HG03457 (cell line): ENCODE data around the gene LAMA4.

Experiments
- ATAC-seq: cut with Tn5 transposase; IDR thresholded peaks from one replicate; pipeline ENCODE4 v1.9.1; 2021; ENCODE audit warnings: moderate number of reproducible peaks; ENCODE audit not compliant: unreplicated experiment

LAMA4 gene

DNA sequence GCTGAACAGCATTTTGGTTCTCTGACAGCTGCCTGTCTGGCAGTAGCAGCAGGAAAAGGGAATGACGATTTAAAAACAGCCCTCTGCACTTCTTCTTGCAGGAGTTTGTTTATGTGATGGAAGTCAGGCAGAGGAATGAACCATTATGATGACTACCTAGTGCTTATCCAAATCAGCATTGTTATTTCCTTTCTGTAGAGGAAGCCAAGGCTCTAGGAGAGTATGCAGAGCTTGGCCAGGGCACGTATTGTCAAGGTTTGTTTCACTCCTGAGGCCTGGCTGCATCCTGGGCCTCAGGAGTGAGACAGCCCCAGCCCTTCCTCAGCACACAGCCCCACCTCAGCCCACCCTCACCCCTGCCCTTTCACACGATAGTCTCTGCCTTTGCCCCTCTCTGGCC lies 98.5 kb downstream of the LAMA4 start:
- ATAC-seq = no peak

DNA sequence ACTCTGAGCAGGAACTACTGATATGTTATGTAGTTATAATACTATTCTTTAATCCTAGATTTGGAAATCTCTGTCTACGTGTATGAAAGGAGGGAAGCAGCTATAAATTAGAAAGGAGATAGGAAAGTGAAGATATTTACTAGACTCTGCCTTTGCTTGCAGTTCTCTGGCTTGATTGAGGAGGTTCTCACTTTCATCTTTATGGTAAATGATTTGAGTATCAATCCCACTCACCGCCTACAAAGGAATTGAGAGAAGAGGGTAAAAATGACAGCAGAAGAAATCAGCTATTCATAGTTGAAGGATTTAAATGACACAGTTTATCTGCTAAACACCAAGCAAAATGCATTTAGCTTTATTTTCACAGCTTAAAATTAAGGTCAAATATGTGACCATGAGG lies 99.7 kb downstream of the LAMA4 start:
- ATAC-seq = no peak

DNA sequence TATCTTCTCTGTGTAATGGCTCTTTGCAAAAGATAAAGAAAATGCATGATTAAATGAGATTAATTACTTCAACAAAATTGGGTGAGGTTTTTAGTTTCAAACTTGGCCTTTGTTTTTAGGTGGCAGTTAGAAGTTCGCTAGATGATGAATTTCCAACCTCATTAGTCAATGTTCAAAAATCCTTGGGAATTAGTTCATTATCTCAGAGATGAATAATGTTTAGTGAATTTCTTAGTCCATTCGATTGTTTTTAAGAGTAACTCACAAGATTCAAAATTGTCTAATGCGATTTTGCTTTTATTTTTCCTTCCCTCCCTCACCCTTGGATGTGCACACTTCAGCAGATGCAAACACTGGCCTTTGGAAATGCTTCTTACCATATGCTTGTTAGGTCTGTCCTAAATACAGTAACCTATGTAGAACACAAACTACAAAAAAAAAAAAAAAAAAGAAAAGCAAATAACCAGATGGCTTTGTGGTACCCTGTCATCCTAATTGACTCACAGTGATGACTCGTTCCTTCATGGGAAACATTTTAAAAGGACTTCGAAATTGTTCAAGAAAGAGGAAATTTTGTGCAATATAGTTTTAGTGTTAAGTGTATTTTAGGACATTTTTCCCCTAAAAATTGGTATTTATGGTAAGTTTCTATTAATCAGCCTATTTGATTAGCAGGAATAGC lies 100.3 kb downstream of the LAMA4 start:
- no peak for ATAC-seq

DNA sequence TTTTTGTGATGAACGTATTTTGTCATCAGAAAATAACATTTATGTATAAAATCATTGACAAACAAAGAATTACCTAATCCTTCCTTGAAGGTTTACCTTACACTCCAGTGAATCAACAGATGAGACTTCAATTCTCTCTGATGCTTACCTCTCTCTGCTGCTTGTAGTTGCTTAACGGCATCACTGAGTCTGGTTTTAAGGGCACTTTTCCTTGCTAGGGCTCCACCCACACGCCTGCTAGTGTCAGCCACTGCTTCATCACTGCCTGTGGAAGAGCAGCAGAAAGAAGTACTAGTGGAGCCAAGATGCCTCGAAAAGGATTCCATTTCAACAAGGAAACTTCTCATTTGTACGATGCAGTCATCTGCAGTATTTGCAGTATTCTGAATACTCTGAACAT lies 104.0 kb downstream of the LAMA4 start:
- no peak for ATAC-seq

DNA sequence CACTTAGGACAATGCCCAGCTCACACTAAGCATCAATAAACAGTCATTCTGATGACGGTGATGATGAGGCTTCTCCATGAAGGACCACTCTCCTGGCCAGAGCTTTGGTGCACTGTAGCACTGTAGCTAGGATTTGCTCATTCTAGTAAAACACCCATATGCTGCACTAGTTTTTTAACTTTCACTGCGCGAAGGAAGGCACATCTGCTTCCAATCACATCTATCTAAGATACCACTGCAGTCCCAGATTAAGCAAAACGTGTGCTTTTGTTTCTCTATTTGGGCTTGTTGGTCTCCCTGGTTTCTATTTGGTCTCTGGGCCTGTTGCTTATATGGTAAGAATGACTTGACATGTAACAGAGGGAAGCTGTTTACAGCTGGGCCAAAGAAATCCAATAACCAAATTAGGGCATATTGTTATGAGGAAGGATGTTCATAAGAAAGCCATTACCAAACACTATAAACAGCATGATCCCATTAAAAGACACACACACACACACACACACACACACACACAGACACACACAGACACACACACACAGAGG lies 104.6 kb downstream of the LAMA4 start:
- ATAC-seq = no peak

DNA sequence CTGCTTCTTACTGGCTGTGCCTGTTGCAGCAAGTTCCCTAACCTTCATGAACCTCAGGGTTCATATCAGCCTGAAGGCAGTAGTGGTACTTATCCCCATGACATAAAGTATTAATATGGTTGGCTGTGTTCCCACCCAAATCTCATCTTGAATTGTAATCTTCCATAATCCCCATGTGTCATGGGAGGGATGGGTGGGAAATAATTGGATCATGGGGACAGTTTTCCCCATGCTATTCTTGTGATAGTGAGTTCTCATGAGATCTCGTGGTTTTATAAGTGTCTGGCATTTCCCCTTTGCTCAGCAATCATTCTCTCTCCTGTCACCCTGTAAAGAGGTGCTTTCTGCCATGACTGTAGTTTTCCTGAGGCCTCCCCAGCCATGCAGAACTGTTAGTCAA lies 105.1 kb downstream of the LAMA4 start:
- no peak for ATAC-seq

DNA sequence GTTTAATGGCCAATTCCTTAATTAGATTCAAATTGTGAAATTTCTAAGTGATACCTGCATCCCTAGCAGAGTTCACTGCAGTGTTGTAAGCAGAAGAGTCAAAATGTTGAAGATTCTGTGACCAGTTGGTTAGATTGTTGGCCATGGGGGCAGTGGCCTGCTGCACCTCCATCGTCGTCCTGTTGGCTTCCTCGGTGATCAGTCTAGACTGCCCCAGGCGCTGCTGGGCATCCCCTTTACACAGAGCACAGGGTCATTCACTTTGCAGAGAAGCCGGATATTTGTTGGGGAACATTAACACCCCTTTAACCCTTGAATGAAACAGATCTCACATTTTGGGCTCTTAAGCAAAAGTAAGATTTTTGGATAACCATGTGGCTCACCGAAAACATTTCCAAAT lies 106.3 kb downstream of the LAMA4 start:
- no peak for ATAC-seq

DNA sequence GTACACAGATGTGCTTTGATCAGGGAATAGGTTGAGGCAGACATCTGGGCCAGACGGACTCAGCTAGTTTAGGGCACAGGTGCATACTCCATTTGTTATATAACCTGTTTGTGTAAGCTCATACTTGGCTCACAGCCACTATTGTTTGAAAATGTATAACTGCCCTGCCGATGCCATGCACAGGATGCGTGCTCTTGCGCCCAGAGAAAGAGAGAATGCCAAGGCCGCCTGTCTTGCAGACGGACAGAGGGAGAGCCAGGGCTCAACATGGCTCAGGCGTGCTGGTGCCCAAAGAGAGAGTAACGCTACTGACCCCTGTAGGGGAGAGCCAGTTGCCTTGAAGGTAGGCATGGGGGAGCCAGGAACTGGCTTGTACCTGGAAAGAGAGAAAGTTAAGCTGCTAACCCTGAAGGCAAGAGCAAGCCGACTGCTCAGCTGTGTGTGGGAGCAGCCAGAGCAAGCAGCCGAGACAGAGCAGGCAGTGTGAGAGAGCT lies 109.2 kb downstream of the LAMA4 start:
- ATAC-seq = no peak

DNA sequence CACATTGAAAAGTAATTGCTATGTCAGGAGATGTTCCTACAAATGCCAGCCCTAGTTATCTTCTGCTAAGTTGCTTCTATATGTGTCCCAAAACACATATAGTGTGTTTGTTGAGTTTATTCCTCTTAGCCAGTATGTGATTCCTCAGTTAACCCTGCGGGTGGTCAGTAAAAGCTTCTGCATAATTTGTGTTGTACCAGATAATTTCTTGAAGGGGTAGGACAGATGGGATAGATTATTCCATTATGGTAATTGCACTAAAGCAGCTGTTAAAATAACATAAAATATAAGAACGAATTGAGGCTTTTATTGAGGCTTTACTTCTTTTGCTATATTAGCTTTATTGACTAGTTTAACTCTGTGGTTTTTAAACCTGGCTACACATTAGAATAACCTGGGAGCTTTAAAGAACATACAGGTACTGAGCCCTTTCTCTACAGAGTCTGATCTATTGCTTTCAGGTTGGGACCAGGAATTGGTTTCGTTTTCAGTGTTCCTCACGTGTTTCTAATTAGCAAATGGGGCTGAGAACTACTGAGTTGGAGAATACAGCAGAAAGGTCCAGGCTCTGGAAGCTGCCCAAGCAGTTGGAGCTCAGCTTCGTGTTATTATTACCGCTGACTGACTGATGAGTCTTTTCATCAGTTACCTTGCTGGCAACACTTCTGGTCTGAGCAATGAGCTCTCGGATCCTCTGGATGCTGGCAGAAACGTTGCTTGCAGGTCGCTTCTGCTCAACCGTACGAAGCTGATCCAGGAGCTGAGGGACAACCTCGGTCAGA lies 110.0 kb downstream of the LAMA4 start:
- ATAC-seq = no peak

DNA sequence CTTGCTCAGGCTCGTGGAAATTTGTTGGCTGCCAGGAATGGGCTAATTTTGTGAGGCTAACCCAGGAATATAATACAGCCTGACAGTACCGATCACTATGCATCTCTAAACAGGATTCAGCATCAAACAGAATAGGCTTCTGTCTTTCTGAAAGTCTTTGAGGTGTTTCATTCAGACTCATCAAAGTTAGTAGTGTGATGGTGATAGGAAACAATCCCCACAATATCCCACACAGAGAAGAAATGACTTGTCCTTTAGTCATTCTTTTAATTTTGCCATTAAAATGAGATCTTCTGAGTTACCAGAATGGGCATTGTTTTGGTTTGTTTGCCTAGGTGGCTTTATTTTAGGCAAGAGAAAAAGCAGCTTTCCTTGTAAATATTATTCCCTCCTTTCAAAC lies 112.7 kb downstream of the LAMA4 start:
- no peak for ATAC-seq

DNA sequence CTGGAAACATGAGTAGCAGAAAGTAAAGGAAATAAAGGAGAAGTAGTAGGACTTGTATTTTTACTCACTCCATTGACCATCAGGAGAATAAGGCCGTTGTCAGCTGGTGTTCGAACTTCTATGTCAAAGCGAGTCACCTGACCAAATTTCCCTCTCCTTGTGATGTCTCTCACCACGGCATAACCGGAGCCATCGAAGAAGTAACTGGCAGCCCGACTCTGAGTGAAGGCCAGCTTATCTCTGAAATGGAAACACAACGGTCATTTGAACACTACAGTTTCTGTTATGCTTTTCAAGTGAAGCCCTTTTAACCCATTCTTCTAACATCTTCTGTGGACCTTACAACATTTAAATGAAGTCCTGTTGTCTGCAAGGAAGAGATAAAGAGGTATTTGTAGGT lies 115.3 kb downstream of the LAMA4 start:
- ATAC-seq = no peak

DNA sequence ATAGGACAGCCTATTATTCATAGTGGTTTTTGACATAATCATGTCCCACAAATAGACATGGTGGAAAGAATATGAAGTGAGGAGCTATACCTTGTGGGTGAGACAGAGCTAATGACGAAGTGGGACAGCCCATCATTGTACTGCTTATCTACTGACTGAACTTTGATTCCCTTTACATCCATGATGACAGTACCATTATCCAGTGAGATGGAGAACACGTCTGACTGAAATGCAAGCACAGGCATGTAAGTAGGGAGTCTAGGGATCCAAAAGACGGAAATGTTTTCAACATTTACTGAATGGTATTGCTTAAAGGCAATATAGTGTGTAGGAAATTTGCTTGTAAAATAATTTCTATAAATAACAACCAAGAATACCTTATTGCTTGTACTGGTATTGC lies 123.5 kb downstream of the LAMA4 start:
- no peak for ATAC-seq

DNA sequence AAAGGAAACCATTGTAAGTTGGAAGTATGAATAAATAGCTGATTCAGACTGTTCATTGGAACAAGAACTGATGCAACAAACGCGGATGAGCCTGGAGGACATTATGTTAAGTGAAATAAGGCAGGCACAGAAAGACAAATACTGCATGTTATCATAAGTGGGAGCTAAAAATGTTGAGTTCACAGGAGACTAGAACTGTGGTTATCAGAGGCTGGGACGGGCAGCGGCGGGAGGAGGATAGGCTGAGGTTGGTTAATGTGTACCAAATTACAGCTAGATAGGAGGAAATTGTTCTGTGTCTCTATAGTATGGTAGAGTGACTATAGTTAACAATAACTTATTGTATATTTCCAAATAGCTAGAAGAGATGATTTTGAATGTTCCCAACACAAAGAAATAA lies 126.2 kb downstream of the LAMA4 start:
- ATAC-seq = no peak

DNA sequence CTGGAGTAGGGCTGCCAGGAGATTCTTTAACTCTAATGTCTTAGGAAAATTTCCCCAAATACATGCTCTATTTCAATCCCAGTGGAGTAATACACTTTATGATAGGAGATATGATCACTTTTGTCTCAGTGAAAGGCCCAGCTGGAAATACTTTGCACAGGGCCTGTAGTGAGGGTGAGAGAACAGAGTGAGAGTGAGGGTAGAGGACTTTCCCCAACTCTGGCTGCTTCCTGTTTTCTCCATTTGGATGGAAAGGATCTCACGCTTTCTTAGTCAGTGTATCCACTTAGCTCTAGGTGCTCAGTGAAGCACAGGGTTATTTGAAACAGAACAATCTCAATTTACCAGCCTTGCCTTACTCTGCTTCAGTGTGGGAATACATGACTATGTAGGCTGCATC lies 130.4 kb downstream of the LAMA4 start:
- no peak for ATAC-seq

DNA sequence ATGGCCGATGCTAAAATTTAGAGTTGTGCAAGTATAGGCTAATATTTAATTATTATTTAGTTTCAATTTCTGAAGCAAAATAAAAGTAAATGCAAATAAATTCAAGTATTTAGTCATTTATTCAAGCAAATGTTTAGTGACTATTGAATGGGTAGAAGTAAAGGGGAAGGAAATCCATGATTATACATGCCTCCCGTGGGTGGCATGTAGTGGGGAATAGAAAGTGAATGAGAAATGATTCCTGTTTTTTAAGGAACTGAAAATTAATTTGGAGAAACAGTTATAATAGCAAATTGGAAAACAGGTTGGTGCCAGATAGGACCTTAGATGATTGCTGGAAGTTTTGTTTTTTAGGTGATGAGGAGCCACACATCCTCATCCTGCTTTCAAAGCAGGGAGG lies 131.6 kb downstream of the LAMA4 start:
- ATAC-seq = no peak

DNA sequence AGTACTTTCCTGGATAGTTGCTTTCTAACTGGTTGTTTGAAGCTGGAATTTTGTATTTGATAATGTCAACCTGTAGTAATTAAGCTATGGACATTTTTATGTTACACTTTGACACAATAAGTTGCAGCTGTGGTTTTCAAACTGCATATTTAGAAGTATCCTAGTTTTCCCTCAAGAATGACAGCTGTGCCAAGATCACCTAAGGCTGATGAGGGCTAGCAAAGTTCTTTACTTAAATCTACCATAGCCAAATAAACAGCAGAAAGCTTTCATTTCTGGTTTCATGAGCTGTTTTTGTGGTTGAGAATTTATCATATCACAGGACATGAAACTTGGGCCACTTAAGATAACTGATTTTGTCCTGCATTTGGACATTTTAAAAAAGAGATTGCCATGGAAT lies 136.3 kb downstream of the LAMA4 start:
- no peak for ATAC-seq

DNA sequence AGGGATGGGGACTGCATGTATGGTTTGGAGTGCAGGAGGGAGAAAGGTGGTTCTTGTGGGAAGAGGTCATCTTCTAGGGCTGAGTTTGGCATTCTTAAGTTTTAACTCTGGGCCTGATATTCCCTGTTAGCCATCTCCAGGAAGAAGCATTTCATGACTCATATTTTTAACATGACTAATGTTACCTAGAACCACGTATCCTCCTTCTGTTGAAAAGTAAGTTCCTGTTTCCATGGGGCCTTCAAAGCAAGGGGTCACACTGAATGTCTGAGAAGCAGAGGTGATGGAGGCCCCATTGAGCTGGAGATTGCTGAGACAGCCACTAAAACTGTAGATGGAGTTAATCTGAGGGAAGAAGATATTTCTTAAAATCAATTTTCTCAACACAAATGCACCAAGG lies 136.8 kb downstream of the LAMA4 start:
- no peak for ATAC-seq

DNA sequence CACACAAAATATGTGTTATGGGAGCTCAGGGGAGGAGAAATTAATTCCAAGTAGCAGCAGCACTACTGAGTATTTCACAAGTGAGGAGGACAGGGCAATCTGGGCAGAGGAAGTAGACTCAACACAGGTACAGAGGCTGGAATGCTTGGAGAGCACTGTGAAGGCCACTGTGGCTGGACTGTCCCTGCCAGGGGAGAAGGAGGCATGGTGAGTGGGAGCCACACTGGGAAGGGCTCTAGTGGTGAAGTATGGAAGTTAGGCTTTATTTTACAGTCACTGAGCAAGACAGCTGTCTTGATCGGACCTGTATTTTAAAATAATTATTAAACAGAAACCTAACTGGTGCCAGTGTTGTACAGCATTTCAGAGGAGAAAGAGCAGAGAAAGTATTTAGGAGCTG lies 138.1 kb downstream of the LAMA4 start:
- ATAC-seq = no peak

DNA sequence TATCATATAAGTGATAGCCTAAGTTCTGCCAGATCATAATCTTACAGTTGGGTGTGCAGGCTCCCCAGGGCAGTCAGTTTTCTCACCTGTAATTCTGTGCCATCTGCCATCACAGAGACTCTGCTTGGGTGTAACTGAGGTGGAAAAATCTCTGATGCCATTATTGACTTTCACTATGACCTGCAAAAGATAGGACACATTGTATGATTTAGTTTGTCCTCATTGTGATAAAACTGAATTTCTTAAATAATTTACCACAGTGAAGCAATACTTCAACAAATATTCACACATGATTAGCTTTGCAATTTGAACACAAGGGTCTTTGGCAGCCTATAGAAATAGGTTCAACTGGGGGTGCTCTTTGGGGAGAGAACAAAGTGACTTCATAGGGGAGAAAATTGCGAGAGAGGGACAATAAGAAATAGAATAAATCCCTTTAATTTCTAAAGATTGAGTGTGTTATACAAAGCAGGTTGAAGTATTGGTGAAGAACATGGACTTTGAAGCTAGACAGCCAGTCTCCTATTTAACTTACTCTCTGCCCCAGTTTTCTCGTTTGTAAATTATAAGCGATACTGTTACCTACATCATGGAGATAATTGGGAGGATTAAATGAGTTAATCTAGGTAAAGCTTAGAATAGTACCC lies 139.7 kb downstream of the LAMA4 start:
- ATAC-seq = no peak

DNA sequence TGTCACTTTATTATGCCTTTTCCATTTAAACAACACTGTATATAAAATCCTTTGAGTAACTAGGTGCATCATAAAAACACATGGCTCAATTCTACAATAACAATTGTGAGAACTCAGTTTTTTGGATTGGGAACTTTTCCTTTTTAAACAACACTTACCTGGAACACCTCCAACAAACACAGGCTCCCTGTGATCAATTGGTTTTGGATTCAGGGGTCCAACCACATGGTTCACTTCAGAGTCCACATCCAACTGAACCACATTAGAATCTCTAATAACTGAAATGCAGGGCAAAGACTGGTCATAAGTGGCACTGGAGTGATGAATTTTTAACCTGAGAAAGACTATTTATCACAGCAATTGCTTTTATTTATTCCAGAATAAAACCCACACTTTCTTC lies 140.4 kb downstream of the LAMA4 start:
- no peak for ATAC-seq

DNA sequence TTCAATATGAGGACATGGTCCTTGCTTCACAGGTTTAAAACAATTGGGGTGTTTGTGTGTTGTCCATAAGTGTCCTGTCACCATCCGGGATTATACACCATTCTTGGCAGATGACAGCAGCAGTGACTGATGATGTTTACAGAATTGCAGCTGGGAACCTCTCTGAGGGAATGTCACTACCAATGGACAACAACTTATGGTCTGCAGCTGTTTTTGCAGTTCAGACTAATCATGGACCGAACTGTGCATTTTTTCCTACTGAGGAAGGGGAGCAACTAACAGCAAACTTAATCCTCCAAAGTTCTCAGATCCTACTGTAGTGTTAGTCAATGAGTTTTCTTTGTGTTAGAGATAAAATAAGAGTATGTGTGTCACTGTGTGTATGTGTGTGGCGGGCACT lies 140.9 kb downstream of the LAMA4 start:
- no peak for ATAC-seq

DNA sequence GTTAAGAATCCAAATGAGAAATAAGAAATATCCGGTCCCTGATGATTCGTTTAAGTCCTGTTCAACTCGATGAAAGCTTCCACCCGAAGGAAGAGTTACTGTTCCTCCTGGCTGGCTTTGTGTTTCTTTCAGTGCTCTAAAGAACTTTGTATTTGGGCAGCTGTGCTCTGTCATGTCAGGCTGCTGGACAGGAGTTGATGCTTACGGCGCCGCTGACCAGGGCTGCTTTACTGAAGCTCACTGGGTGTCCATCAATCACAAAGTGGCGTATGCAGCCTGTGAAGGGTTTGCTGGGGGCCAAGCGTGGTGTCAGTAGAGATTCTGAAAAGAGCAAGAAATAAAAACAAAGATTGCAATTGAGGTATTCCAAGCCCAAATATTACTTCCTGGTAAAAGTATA lies 145.1 kb downstream of the LAMA4 start:
- no peak for ATAC-seq
